Upper lobe of left lung (tissue), 4 donors: Measurements from ENCODE around the gene ZIC5.

Source experiments
- POLR2AphosphoS5 ChIP-seq, 2 donors: sonication (generic); formaldehyde crosslinking; IDR thresholded peaks; one replicate each; pipeline ENCODE4 v1.5.1; 2017; ENCODE audit warnings: antibody characterized with exemption in 2 of 2
- TF ChIP-seq, protein P1 (sequence below), 6 experiments: fragments of 450-650 bp in 4 of 6; fragments of 200-600 bp in 2 of 6; sonication (generic) in 2 of 6; IDR thresholded peaks; one replicate each; pipeline ENCODE4 v1.5.1; 2016 to 2019; ENCODE audit warnings: antibody characterized with exemption in 6 of 6

DNA sequence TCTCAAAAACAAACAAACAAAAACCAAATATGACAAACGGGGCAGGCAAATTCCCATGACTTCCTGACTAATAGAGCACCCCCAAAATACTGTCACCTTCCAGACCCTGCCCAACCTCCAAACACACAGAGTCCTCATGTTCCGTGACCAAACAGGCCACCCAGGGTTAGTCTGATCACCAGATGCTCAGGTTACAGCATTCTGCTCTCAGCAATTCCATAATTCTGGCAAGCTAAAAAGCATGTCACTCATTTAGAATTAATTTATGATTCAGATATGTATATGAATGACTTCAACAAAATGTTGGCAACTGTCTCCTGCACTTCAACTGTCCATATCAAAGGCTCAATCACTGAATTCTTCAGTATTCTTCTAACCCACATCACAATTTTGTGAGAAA is 52.4 kb downstream of the ZIC5 start:
- TF ChIP-seq, protein P1, sequence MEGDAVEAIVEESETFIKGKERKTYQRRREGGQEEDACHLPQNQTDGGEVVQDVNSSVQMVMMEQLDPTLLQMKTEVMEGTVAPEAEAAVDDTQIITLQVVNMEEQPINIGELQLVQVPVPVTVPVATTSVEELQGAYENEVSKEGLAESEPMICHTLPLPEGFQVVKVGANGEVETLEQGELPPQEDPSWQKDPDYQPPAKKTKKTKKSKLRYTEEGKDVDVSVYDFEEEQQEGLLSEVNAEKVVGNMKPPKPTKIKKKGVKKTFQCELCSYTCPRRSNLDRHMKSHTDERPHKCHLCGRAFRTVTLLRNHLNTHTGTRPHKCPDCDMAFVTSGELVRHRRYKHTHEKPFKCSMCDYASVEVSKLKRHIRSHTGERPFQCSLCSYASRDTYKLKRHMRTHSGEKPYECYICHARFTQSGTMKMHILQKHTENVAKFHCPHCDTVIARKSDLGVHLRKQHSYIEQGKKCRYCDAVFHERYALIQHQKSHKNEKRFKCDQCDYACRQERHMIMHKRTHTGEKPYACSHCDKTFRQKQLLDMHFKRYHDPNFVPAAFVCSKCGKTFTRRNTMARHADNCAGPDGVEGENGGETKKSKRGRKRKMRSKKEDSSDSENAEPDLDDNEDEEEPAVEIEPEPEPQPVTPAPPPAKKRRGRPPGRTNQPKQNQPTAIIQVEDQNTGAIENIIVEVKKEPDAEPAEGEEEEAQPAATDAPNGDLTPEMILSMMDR (IDR thresholded peaks at IDR 0.05), result no peak
- TF ChIP-seq POLR2AphosphoS5 (IDR thresholded peaks at IDR 0.05), result no peak
